ENCODE results near the gene ADAMTSL1.

DNA sequence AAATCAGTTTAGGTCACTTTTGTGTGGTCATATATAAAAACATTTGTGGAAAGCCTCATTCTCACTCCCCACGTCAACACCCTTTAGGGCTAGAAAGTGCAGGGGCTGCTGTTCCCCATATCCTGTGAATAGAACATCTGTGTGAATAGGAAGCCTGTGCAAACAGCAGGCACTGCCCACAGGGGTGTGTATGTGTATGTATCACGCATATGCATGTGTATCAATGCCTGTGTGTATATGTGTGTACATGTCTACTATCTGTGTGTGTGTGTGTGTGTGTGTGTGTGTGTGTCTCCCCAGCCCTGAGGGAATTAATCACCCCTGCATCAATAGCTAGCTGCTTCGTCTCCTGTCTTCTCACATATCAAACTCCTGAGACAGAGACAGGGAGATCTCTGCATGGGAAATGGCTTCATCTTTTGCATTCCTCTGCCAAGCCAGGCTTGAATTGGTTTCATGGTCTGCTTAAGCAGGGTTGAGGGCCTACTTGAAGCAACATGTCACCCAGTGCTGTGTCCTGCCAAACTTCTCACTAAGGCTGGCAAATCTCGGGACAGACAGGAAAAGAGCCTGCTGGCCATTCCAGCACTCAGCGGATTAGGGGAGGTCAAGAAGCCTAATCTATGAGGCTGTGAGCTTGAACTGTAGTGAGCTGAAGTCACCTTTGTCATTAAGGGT is 265.8 kb downstream of the ADAMTSL1 start:
- TF ChIP-seq, protein P1, sequence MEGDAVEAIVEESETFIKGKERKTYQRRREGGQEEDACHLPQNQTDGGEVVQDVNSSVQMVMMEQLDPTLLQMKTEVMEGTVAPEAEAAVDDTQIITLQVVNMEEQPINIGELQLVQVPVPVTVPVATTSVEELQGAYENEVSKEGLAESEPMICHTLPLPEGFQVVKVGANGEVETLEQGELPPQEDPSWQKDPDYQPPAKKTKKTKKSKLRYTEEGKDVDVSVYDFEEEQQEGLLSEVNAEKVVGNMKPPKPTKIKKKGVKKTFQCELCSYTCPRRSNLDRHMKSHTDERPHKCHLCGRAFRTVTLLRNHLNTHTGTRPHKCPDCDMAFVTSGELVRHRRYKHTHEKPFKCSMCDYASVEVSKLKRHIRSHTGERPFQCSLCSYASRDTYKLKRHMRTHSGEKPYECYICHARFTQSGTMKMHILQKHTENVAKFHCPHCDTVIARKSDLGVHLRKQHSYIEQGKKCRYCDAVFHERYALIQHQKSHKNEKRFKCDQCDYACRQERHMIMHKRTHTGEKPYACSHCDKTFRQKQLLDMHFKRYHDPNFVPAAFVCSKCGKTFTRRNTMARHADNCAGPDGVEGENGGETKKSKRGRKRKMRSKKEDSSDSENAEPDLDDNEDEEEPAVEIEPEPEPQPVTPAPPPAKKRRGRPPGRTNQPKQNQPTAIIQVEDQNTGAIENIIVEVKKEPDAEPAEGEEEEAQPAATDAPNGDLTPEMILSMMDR (IDR thresholded peaks at IDR 0.05) = no peak
- no peak for TF ChIP-seq POLR2A (IDR thresholded peaks at IDR 0.05)
